Measurements from ENCODE around the gene BMAL1. TPM values are rescaled to one million over a fixed set of nuclear protein-coding genes. Genes with fewer than 3 reads are reported as not detected.

The BMAL1 gene
- total RNA-seq, 6 experiments from 2014 or later: 6.9 to 10.4 (median 7.5) TPM

- DNase-seq: no peak
- TF ChIP-seq, protein P1, sequence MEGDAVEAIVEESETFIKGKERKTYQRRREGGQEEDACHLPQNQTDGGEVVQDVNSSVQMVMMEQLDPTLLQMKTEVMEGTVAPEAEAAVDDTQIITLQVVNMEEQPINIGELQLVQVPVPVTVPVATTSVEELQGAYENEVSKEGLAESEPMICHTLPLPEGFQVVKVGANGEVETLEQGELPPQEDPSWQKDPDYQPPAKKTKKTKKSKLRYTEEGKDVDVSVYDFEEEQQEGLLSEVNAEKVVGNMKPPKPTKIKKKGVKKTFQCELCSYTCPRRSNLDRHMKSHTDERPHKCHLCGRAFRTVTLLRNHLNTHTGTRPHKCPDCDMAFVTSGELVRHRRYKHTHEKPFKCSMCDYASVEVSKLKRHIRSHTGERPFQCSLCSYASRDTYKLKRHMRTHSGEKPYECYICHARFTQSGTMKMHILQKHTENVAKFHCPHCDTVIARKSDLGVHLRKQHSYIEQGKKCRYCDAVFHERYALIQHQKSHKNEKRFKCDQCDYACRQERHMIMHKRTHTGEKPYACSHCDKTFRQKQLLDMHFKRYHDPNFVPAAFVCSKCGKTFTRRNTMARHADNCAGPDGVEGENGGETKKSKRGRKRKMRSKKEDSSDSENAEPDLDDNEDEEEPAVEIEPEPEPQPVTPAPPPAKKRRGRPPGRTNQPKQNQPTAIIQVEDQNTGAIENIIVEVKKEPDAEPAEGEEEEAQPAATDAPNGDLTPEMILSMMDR (IDR thresholded peaks at IDR 0.05): no peak
- Mint-ChIP-seq H3K9me3 (no peaks in the 10 kb centered on the region), H3K4me1 (ENCODE audit: low read depth) (peaks cover 52% of the 10 kb centered on the region), H3K27ac (no peak overlapping the region), H3K27me3 (ENCODE audit: insufficient read depth) (peaks cover 4% of the 10 kb centered on the region), H3K36me3 (ENCODE audit: low read depth) (no peaks in the 10 kb centered on the region), H3K4me3 (no peak overlapping the region)
Observed at GRCh38 chr11:13280777-13281176, 3.2 kb downstream of the BMAL1 start.

DNA sequence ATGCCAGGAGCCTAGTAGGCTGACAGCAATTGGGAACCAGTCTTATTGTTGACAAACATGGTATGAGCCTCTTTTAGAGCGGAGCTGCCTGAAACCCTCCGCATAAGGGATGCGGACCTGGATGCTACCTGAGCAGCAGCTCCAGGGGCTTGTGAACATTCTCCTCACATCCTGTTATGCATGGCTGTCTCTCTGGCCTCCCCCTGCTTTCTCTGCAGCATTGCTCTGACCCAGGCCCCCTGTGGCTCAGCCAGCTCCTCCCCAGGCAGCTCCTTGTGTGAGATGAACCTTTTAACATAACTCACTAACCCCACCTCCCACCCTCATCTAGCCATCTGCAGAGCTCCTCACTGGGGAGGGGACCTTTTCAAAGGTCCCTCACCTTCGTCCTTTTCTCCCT lies 6.0 kb downstream of the BMAL1 start:
- TF ChIP-seq, protein P1 (IDR thresholded peaks at IDR 0.05): no peak
- Mint-ChIP-seq H3K27me3 (ENCODE audit: insufficient read depth) (peaks cover 2% of the 10 kb centered on the region; the same call in 1 of the 2 replicates), H3K4me3 (no peak overlapping the region), H3K36me3 (ENCODE audit: low read depth) (no peaks in the 10 kb centered on the region), H3K9me3 (no peaks in the 10 kb centered on the region), H3K4me1 (ENCODE audit: low read depth) (peaks cover 55% of the 10 kb centered on the region), H3K27ac (no peak overlapping the region)
- DNase-seq: no peak

DNA sequence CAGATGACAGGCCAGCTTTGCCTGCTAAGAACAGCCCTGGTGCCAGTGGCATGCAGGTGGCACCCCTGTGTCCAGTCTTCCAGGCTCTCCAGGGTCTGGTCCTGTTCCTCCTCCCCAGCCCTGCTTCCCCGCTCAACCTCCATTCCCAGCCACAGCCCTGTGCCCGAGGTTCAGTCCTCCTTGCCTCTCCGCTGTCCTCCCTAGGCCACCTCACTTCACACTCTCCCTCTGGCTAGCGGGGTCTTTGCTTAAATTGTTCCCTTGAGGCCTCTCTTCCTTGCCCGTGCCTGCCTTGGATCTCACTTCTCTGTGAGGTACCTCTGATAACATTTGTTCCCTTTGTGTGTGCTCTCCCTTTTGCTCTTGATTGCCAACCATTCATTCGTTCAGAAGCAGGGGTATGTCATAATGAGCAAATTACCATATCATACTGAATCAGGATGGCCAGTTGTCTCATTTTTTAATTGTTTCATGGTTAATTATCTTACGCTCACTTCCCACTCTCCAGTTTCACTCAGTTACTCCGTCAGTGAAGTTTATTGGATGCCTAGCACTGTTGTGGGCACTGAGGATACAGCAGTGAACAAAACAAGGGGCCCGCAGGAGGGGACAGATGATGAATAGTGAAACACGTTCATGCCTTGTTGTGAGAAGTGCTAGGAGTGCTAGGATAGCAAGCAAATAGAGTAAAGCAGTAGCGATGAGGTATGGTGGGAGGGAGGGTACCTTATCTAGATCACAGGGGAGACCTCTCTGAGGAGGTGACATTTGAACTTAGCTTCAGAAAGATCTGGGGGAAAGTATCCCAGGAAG lies 7.4 kb downstream of the BMAL1 start:
- TF ChIP-seq, protein P1 (IDR thresholded peaks at IDR 0.05): no peak
- H3K27ac Mint-ChIP-seq: no peak overlapping the region
- peaks cover 47% of the 10 kb centered on the region for H3K4me1 Mint-ChIP-seq (ENCODE audit: low read depth)
- peaks cover 2% of the 10 kb centered on the region for H3K27me3 Mint-ChIP-seq (ENCODE audit: insufficient read depth)
- no peaks in the 10 kb centered on the region for H3K36me3 Mint-ChIP-seq (ENCODE audit: low read depth)
- no peaks in the 10 kb centered on the region for H3K9me3 Mint-ChIP-seq
- H3K4me3 Mint-ChIP-seq: no peak overlapping the region
- no peak for DNase-seq

DNA sequence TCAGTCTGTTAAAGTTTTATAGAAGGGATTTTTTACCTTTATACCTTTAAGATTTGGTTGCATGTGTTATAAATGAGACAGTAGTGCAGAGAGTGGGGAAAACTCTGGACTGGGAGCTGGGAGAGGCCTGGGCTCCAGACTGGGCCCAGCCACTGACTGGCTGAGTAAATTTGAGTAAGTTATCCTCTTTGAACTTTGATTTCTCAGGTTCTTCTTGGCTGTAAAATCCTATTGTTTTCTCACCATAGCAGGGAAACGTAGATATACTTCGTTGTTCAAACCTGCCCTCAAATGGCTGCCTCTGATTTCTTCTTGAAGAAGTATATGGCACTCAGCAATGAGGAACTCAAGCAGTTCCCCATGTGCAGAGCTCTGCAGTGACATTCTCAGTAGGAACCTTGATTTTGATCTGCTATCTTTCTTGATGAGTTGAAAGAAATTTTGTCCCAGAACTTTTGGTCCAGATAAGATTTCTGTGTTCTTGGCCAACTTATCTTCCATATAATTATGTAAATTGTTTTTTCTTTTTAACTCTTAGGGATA lies 8.8 kb downstream of the BMAL1 start:
- Mint-ChIP-seq H3K4me3 (no peak overlapping the region), H3K9me3 (no peaks in the 10 kb centered on the region), H3K27ac (no peak overlapping the region), H3K36me3 (ENCODE audit: low read depth) (no peaks in the 10 kb centered on the region), H3K4me1 (ENCODE audit: low read depth) (peaks cover 37% of the 10 kb centered on the region), H3K27me3 (ENCODE audit: insufficient read depth) (no peaks in the 10 kb centered on the region; the same call in none of the 2 replicates)
- DNase-seq: no peak
- TF ChIP-seq, protein P1 (IDR thresholded peaks at IDR 0.05): no peak

GRCh38 chr11:13287036-13287435 lies 9.4 kb downstream of the BMAL1 start:
- Mint-ChIP-seq H3K27me3 (ENCODE audit: insufficient read depth) (no peaks in the 10 kb centered on the region; the same call in none of the 2 replicates), H3K9me3 (no peaks in the 10 kb centered on the region), H3K4me1 (ENCODE audit: low read depth) (peaks cover 31% of the 10 kb centered on the region), H3K27ac (no peak overlapping the region), H3K4me3 (no peak overlapping the region), H3K36me3 (ENCODE audit: low read depth) (no peaks in the 10 kb centered on the region)
- no peak for DNase-seq
- TF ChIP-seq, protein P1 (IDR thresholded peaks at IDR 0.05): no peak

Measured in HFFc6 (cell line).